Inferior parietal cortex (tissue), 1 donor: ENCODE measurements around the gene PUSL1.
A peak's percentile ranks its signal among the peaks of the same experiment; 100 is the strongest.

Source experiments
- DNase-seq: peaks from one replicate; pipeline ENCODE4 v3.0.0-alpha.2; 2016; ENCODE audit errors: extremely low spot score

PUSL1 gene

GRCh38 chr1:1324084-1324523 lies 15.7 kb downstream of the PUSL1 start:
- DNase-seq, result no peak

GRCh38 chr1:1324524-1325287 lies 16.3 kb downstream of the PUSL1 start, which contains the start of the genes CPTP and INTS11:
Gene CPTP, plus strand, starts transcription at chr1:1324802. Its CDS starts 2,109 bp downstream, at chr1:1326911.
Gene INTS11, minus strand, starts transcription at chr1:1324660. Its CDS starts 52 bp downstream, at chr1:1324608.
- peak; percentile 94 for DNase-seq

GRCh38 chr1:1325288-1326074 lies 17.1 kb downstream of the PUSL1 start:
- DNase-seq, result no peak

GRCh38 chr1:1326075-1326605 lies 17.7 kb downstream of the PUSL1 start:
- no peak for DNase-seq

GRCh38 chr1:1327291-1327690 lies 18.9 kb downstream of the PUSL1 start:
- DNase-seq, result no peak

GRCh38 chr1:1328254-1328653 lies 19.9 kb downstream of the PUSL1 start:
- no peak for DNase-seq

GRCh38 chr1:1329304-1330210 lies 21.2 kb downstream of the PUSL1 start:
- DNase-seq, result no peak

- no peak for DNase-seq
Measured at GRCh38 chr1:1330366-1331067, 22.1 kb downstream of the PUSL1 start.

GRCh38 chr1:1331068-1331965 lies 22.9 kb downstream of the PUSL1 start, which contains the start of gene TAS1R3:
Gene TAS1R3, plus strand, starts transcription at chr1:1331280. Its CDS starts 66 bp downstream, at chr1:1331346.
- DNase-seq, result no peak

GRCh38 chr1:1332031-1332755 lies 23.8 kb downstream of the PUSL1 start:
- no peak for DNase-seq

GRCh38 chr1:1332774-1333480 lies 24.5 kb downstream of the PUSL1 start:
- no peak for DNase-seq

GRCh38 chr1:1333551-1334241 lies 25.3 kb downstream of the PUSL1 start:
- DNase-seq, result no peak

GRCh38 chr1:1334835-1335234 lies 26.4 kb downstream of the PUSL1 start:
- no peak for DNase-seq

- no peak for DNase-seq
Measured at GRCh38 chr1:1335283-1335682, 26.9 kb downstream of the PUSL1 start.

- no peak for DNase-seq
Measured at GRCh38 chr1:1335792-1336248, 27.4 kb downstream of the PUSL1 start.

- no peak for DNase-seq
Measured at GRCh38 chr1:1336446-1336845, 28.0 kb downstream of the PUSL1 start.

- no peak for DNase-seq
Measured at GRCh38 chr1:1336931-1337792, 28.8 kb downstream of the PUSL1 start.
